ENCODE measurements around the gene MORN2. TPM values are rescaled to one million over a fixed set of nuclear protein-coding genes. Genes with fewer than 3 reads are reported as not detected.

Gene MORN2
- total and polyA plus RNA-seq, 2 donors (not counting 1 experiment from before 2014, with no cell fraction given) = 0.70 to 3.9 TPM

DNA sequence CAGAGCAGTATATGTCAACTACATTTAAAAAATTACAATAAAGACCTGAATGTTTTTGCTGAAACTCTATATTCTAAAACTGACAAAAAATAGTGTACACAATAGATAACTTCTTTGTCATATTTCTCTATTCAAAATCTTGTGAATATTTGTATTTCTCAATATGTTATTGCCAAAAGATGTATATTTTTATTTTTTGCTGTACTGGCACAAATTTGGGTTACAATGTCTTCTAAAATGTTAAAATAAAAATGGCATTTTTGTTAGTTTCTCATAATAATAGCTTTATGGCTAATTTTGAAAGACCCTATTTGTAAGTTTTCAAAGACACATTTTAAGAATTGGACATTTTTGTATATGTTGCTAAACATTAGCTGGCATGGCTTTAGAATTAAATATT lies 13.3 kb downstream of the MORN2 start:
- no peaks in the 10 kb centered on the region for H3K79me2 ChIP-seq (ENCODE audit: control insufficient read depth, insufficient read depth, low read length)
- no peaks in the 10 kb centered on the region for H3K4me1 Mint-ChIP-seq
- ChIA-PET CTCF (no interaction called here), POLR2A (no interaction called here)
- no peak overlapping the region for H2AFZ ChIP-seq (ENCODE audit: insufficient read depth, low read depth, low read length, poor library complexity, severe bottlenecking)
- H3K27me3 Mint-ChIP-seq = no peaks in the 10 kb centered on the region
- H3K4me3 Mint-ChIP-seq = no peak overlapping the region
- DNase-seq (no peak), ATAC-seq (ENCODE audit: low read depth) (no peak)
- H3K27ac ChIP-seq (ENCODE audit: low read length in 2 of 2) = no peak overlapping the region
- no peaks in the 10 kb centered on the region for H3K9me3 Mint-ChIP-seq (ENCODE audit: insufficient read depth)
- H3K4me1 ChIP-seq (ENCODE audit: control insufficient read depth in 2 of 2, insufficient read depth in 2 of 2, low read length in 2 of 2) = no peaks in the 10 kb centered on the region
- no peaks in the 10 kb centered on the region for H3K27me3 ChIP-seq (replicated peaks in 1 of 4; ENCODE audit: control extremely low read depth in 1 of 4, control insufficient read depth in 3 of 4, insufficient read depth in 4 of 4, low read length in 3 of 4)
- H3K9me3 ChIP-seq (ENCODE audit: control extremely low read depth in 1 of 3, control insufficient read depth in 2 of 3, insufficient read depth in 1 of 3, low read length in 2 of 3) = peaks cover 0 to 4% (median 0%) of the 10 kb centered on the region in 3 donors
- no peaks in the 10 kb centered on the region for H3K36me3 ChIP-seq (replicated peaks in 1 of 2; ENCODE audit: control extremely low read depth in 1 of 2, control insufficient read depth in 1 of 2, extremely low read depth in 1 of 2, insufficient read depth in 2 of 2, low read length in 1 of 2)
- no peaks in the 10 kb centered on the region for H4K20me1 ChIP-seq (ENCODE audit: control insufficient read depth, insufficient read depth, low read length, poor library complexity, severe bottlenecking)
- no peak overlapping the region for H3K4me3 ChIP-seq (ENCODE audit: control extremely low read depth in 1 of 5, extremely low read depth in 1 of 5, insufficient read depth in 1 of 5, low read depth in 2 of 5, low read length in 4 of 5)
- H3K9ac ChIP-seq (ENCODE audit: low read length) = no peak overlapping the region
- TF ChIP-seq EZH2 (IDR thresholded peaks at IDR 0.05; ENCODE audit: borderline replicate concordance, insufficient read depth, low read depth, low read length, poor library complexity, severe bottlenecking) = no peak
- TF ChIP-seq, protein P1, sequence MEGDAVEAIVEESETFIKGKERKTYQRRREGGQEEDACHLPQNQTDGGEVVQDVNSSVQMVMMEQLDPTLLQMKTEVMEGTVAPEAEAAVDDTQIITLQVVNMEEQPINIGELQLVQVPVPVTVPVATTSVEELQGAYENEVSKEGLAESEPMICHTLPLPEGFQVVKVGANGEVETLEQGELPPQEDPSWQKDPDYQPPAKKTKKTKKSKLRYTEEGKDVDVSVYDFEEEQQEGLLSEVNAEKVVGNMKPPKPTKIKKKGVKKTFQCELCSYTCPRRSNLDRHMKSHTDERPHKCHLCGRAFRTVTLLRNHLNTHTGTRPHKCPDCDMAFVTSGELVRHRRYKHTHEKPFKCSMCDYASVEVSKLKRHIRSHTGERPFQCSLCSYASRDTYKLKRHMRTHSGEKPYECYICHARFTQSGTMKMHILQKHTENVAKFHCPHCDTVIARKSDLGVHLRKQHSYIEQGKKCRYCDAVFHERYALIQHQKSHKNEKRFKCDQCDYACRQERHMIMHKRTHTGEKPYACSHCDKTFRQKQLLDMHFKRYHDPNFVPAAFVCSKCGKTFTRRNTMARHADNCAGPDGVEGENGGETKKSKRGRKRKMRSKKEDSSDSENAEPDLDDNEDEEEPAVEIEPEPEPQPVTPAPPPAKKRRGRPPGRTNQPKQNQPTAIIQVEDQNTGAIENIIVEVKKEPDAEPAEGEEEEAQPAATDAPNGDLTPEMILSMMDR (IDR thresholded peaks at IDR 0.05) = no peak
- H3K27ac Mint-ChIP-seq = no peak overlapping the region
- H3K4me2 ChIP-seq (replicated peaks; ENCODE audit: low read depth, low read length, poor library complexity, severe bottlenecking) = no peak overlapping the region
- intact Hi-C loops (cut with micrococcal nuclease) = no loop called here

DNA sequence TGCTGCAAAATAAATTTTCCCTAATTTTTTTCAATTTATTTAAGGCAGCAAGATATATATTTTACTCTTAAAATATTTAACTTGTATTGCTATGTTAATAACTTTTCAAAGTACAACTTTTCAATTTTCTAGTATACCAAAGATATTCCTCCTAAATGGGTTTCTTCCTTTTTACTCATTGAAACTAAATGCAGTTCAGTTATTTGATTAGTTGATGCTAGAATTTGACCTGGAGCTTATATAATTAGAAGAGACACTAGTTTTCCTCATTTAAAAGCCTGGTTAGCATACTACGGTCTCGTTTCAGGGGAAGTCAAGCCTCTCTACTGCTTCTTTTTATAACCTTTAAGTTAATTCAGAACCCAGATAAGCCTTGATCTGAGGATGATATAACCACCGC lies 13.8 kb downstream of the MORN2 start, which contains the start of gene ARHGEF33:
Gene ARHGEF33 (plus strand): TSS at position 301 of the 400 bp plus-strand sequence. CDS start 29,573 bp downstream, outside the sequence.
- DNase-seq (no peak), ATAC-seq (ENCODE audit: low read depth) (no peak)
- Mint-ChIP-seq H3K4me1 (no peaks in the 10 kb centered on the region), H3K9me3 (ENCODE audit: insufficient read depth) (no peaks in the 10 kb centered on the region), H3K27ac (no peak within 1 kb of the TSS), H3K4me3 (no peak within 1 kb of the TSS), H3K27me3 (no peaks in the 10 kb centered on the region)
- Histone ChIP-seq H3K36me3 (replicated peaks in 1 of 2; ENCODE audit: control extremely low read depth in 1 of 2, control insufficient read depth in 1 of 2, extremely low read depth in 1 of 2, insufficient read depth in 2 of 2, low read length in 1 of 2) (no peaks in the 10 kb centered on the region), H4K20me1 (ENCODE audit: control insufficient read depth, insufficient read depth, low read length, poor library complexity, severe bottlenecking) (no peaks in the 10 kb centered on the region), H3K4me2 (replicated peaks; ENCODE audit: low read depth, low read length, poor library complexity, severe bottlenecking) (no peak within 1 kb of the TSS), H3K27ac (ENCODE audit: low read length in 2 of 2) (no peak within 1 kb of the TSS), H3K4me3 (ENCODE audit: control extremely low read depth in 1 of 5, extremely low read depth in 1 of 5, insufficient read depth in 1 of 5, low read depth in 2 of 5, low read length in 4 of 5) (no peak within 1 kb of the TSS), H3K27me3 (replicated peaks in 1 of 4; ENCODE audit: control extremely low read depth in 1 of 4, control insufficient read depth in 3 of 4, insufficient read depth in 4 of 4, low read length in 3 of 4) (no peaks in the 10 kb centered on the region), H3K9me3 (ENCODE audit: control extremely low read depth in 1 of 3, control insufficient read depth in 2 of 3, insufficient read depth in 1 of 3, low read length in 2 of 3) (peaks cover 0 to 4% (median 0%) of the 10 kb centered on the region in 3 donors), H2AFZ (ENCODE audit: insufficient read depth, low read depth, low read length, poor library complexity, severe bottlenecking) (no peak within 1 kb of the TSS), H3K9ac (ENCODE audit: low read length) (no peak within 1 kb of the TSS), H3K4me1 (ENCODE audit: control insufficient read depth in 2 of 2, insufficient read depth in 2 of 2, low read length in 2 of 2) (no peaks in the 10 kb centered on the region), H3K79me2 (ENCODE audit: control insufficient read depth, insufficient read depth, low read length) (no peaks in the 10 kb centered on the region)
- no CpG with 5 or more reads among the region's 3 CpGs for WGBS (ENCODE audit: insufficient coverage)
- ChIA-PET CTCF (no interaction called here), POLR2A (no interaction called here)
- TF ChIP-seq EZH2 (IDR thresholded peaks at IDR 0.05; ENCODE audit: borderline replicate concordance, insufficient read depth, low read depth, low read length, poor library complexity, severe bottlenecking) = no peak
- TF ChIP-seq, protein P1 (IDR thresholded peaks at IDR 0.05) = no peak
- intact Hi-C loops (cut with micrococcal nuclease) = no loop called here

Data from B cell (primary cell).